Measurements from ENCODE around the gene TCEA2. TPM values are rescaled to one million over a fixed set of nuclear protein-coding genes. Genes with fewer than 3 reads are reported as not detected.
A peak's percentile ranks its signal among the peaks of the same experiment; 100 is the strongest.

Gene TCEA2
- total and polyA plus RNA-seq, 2 of the 13 experiments (the other 11 are each of a cell fraction or from before 2014, with no cell fraction given) = 28.1 to 33.7 TPM

- TF ChIP-seq ATF7 (IDR thresholded peaks at IDR 0.05) (no peak), ATF7 (CRISPR knock-in tag; IDR thresholded peaks at IDR 0.05) (no peak), ATF1 (CRISPR knock-in tag; IDR thresholded peaks at IDR 0.05) (no peak), ZNF761 (CRISPR knock-in tag; conservative IDR thresholded peaks at IDR 0.05) (no peak), ZNF768 (CRISPR knock-in tag; IDR thresholded peaks at IDR 0.05) (peak; percentile 25; the same call in 1 of the 2 replicates), NR2F1 (CRISPR knock-in tag; IDR thresholded peaks at IDR 0.05) (peak in 1 of 2 experiments; percentile 47; a peak in 1 of 4 replicates), MLXIP (CRISPR knock-in tag; IDR thresholded peaks at IDR 0.05; ENCODE audit: borderline replicate concordance) (no peak), ZNF282 (IDR thresholded peaks at IDR 0.05; ENCODE audit: partially characterized antibody) (no peak), ZFP1 (CRISPR knock-in tag; IDR thresholded peaks at IDR 0.05) (no peak), ZBTB3 (CRISPR knock-in tag; IDR thresholded peaks at IDR 0.05; ENCODE audit: borderline replicate concordance, low read depth) (no peak), FUBP1 (CRISPR knock-in tag; IDR thresholded peaks at IDR 0.05; ENCODE audit: borderline replicate concordance) (no peak), BHLHE40 (IDR thresholded peaks at IDR 0.05; ENCODE audit: low read length) (no peak), ZNF484 (CRISPR knock-in tag; IDR thresholded peaks at IDR 0.05; ENCODE audit: borderline replicate concordance, low read depth) (no peak), ZNF788 (CRISPR knock-in tag; IDR thresholded peaks at IDR 0.05; ENCODE audit: borderline replicate concordance) (no peak), PATZ1 (CRISPR knock-in tag; IDR thresholded peaks at IDR 0.05) (peak; percentile 24; the same call in 1 of the 2 replicates), SALL1 (CRISPR knock-in tag; IDR thresholded peaks at IDR 0.05) (0 out of 2 replicates have a peak, but pooled peaks have one; percentile 4), HIVEP1 (CRISPR knock-in tag; IDR thresholded peaks at IDR 0.05) (no peak), PHF5A (CRISPR knock-in tag; IDR thresholded peaks at IDR 0.05; ENCODE audit: low read depth, unreplicated experiment) (no peak), ZMYM2 (CRISPR knock-in tag; IDR thresholded peaks at IDR 0.05) (no peak), NCOR1 (IDR thresholded peaks at IDR 0.05; ENCODE audit: borderline replicate concordance, low read length) (no peak), ZNF136 (CRISPR knock-in tag; IDR thresholded peaks at IDR 0.05; ENCODE audit: low read depth) (no peak), MTF2 (CRISPR knock-in tag; IDR thresholded peaks at IDR 0.05; ENCODE audit: borderline replicate concordance) (peak; percentile 62; the same call in 1 of the 2 replicates), ATRX (CRISPR knock-in tag; IDR thresholded peaks at IDR 0.05; ENCODE audit: borderline replicate concordance) (no peak), ZBTB38 (CRISPR knock-in tag; IDR thresholded peaks at IDR 0.05) (peak; percentile 25; the same call in 1 of the 2 replicates)
Observed at GRCh38 chr20:64080813-64081623, 18.0 kb downstream of the TCEA2 start (continued).
